NCI-H345 treated with DMSO at 0.1 percent for 48 hours (cell line): ENCODE results near the gene HDDC2.
A peak's percentile ranks its signal among the peaks of the same experiment; 100 is the strongest.

ENCODE experiments used
- DNase-seq: peaks from one replicate; lab custom pipeline; 2025; ENCODE audit not compliant: unreplicated experiment; lab: John Stamatoyannopoulos, UW

Gene HDDC2

DNA sequence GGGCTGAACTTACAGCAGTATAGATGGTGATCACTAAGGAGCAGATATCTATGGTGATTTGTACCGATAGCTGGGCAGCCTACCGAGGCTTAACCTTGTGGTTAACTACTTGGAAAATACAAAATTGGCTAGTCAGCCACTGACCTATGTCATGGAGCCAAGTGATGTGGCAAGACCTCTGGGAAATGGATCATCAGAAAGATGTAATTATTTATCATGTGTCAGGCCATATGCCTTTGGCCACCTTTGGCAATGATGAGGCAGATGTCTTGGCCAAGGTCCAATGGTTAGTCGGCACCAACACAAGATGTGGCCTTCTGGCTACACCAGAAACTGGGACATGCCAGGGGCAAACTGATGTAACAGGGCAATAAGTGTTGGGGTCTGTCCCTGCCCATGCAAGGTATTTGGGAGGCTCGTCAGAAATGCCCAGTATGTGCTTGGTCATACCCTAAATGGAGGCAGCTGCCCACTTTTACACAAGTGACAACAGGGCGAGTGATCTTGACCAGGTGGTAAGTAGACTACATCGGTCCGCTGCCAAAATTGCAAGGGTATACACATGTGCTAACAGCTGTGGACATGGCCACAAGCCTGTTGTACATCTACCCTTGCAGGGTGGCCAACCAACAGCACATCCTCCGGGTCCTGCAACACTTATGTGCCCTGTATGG, 30.1 kb downstream of the HDDC2 start:
- no peak for DNase-seq

DNA sequence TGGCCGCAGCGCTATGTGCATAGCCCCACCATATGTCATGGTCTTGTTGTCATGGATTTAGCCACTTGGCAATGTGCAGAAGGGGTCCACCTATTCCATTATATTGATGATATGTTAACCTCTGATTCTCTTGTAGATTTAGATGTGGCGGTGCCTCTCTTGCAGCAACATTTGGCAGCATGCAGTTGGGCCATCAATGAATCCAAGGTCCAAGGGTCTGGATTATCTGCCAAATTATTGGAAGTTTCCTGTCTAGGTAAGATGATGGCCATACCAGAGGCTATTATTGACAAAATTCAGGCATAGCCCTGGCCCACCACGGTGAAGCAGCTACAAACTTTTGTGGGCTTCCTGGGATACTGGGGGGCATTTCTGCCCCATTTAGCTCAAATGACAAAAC, 31.4 kb downstream of the HDDC2 start:
- DNase-seq: no peak

DNA sequence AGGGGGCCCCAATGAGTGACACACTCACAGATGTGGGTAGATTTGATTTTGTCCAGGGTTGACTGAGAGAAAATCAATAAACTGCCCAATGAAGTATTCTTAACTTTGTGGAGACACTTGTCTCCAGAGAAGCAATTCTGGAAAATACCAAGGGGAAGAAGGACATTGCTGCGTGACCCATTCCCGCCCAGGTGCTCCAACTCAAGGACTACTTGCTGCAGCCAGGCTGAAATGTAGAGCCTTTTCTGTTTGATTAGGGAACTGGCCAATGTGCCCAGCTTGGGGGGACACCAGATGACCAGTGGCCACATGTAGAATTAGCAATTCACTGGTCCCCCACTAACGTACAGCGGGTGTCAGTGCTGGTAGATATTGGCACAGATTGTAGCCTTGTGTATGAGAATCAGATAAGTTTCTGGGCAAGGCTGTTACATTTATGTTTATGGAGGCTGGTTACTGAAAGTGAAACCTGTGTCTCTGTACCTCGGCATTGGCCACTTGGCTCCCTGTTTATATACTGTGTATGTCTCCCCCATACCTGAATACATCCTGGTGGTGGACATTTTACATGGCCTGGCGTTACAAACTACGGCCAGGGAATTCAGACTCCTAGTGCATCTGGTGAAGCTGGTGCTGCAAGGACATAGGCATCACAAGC, 32.3 kb downstream of the HDDC2 start:
- DNase-seq: no peak

DNA sequence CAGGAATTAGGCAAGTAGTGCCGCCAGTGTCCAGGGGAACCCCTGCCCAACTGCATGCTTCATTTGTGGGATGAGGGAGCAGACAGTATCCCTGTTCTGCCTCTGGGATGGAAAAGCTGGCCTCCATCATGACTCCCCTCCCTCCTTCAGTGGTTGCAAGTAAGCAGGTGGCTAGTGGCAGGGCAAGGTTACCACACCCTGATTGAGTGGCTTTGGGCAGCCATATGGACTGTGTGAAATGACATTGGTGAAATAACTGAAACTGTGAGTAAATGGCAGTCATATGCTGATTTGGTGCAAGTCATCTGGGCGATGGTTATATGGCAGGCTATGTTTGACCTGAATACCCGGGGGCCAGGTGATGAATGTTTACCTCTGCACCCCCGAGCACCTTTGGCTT, 33.0 kb downstream of the HDDC2 start:
- no peak for DNase-seq

DNA sequence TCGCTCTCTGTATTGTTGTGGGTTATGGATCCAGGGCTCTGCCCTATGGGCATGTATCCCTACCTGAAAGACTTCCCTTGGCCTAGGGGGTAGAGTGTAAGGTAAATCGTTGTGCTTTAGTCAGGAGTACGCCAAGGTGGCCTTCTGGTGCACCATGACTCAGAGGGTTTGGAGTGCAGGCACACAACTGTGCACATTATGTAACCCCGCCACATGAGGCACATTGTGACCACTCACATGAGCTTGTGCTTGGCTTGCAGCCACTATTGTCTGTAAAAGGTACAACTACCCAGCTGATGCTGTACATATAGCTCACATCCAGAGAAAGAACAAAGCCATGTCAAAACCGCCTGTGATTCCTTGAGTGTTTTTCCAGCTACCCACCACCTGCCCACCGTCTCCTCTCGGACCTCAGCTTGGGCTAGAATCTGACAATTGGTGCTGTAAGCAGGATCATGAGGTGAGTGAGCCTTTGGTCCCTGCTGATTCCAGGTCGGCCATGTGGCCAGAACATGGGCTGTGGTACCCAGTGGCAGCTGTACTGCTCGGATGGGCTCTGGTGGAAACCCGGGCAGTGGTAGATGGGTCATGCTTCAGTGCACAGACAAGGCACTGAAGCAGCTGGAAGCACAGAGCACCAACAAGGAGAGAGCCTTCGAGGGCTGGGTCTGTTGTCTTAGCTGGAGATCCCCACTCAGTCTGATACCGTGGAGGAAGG, 33.8 kb downstream of the HDDC2 start:
- DNase-seq: peak; percentile 60

DNA sequence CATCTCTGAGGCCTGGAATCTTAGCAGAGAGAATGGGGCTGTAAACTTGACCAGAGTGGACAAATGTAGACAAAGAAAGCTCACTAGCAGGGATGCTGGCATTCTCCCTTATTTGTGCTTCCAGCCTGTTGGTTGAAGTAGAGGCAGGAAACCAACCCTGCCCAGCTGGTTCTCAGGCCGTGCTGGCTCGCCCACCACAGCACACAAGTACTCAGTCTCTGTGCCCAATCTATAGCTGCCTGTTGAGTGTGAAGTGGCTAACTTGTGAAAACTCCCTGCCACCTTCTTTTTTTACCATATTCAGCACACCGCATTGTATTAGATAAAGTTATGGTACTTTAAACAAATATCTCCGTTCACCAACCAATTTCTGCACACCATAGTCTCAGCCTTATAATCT, 37.3 kb downstream of the HDDC2 start:
- DNase-seq: no peak

DNA sequence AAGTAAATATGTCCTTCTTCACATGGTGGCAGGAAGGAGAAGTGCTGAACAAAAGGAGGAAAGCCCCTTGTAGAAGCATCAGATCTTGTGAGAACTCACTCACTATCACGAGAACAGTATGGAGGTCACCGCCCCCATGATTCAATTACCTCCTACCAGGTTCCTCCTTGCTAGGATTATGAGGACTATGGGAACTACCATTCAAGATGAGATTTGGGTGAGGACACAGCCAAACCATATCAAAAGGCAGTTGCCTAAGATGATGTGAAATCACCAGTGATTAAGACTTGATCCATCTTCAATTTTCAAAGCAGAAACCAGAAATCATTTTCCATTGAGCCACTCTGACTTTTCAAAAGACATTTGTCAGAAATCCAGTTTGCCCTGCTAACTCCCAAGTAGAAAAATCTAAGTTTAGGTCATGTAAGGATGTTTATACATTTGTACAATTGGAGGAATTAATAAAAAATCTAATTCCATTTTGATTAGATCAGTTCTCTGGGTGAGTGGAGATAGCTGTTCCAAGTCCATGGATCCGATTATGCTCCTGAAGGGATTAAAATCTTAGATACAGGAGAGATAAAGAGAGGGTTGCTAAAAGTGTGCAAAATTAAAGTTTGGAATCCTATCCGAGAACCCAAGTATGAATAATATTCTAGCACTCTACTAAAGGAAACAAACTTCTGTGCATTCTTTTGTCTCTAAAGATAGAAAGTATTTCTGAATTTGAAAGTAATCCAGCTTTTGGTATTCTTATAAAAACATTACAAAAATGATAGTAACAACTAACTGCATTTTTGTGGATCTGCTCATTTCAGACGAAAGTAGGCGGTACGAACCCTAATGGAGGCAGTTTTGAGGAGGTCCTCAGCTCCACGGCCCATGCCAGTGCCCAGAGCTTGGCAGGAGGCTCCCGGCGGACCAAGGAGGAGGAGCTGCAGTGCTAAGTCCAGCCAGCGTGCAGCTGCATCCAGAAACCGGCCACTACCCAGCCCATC, 39.5 kb downstream of the HDDC2 start:
- DNase-seq: no peak

DNA sequence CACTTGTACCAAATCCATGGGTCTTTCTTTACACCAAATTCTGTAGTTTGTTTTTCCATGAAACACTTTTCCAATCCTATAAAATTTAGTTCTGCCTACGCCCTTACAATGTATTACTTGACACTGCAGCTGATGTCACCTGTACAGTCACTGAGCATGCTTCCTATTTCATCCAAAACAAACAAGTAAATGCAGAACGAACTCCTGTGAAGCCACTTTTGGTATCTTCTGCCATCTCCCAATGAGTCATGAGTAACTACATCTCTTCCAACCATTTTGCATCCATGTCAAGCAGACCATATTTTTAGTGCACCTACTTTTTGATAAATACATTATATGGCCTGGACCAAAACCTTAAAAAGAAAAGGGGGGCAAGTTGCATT, 42.4 kb downstream of the HDDC2 start:
- DNase-seq: no peak

DNA sequence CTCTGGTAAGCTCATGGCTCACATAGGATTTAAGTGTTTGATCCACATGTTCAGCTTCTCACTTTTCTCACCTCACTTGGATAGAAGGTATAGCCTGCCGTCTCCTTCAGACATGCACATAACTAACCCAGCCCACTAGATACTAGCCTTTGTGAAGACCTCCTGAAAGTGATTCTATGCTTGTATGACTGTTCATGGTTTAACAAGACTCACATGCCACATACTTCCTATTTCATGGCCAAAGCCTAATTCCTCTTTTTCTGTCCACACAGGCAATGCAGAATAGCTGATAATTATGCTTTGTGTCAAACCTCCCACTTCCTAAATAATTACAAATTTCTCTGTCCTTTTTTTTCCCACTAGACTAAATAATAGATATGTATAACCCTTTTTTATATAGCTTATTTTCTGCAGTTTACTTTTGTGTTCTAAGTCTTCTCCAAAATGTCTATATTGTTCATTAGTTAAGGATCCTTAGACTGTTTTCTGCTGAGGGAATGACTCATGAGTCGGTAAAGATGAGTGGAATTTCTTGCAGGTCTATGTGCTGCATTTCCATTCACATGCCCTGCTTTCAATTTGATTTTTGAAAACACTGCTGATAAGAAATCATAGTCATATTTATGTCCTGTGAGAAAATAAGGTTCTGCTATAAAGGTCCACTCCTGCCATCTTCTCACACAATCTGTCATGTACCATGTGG, 43.0 kb downstream of the HDDC2 start:
- no peak for DNase-seq

DNA sequence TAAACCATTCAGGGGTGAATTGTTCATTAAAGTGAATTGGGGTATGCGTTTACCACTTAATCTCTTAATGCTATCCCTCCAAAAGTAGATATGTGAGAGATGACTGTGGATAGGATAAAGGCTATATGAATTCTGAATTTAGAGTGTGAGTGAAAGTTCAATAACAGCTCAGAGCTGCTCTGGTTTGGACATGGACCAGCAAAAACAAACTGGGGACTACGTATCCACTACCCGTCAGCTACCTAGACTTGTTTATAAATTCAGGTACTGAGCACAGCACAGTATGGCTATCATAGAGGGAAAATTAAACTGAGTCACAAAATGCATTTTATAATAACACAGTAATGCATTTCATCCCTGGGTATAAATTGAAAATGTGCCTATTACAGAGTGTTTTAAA, 44.4 kb downstream of the HDDC2 start:
- no peak for DNase-seq

DNA sequence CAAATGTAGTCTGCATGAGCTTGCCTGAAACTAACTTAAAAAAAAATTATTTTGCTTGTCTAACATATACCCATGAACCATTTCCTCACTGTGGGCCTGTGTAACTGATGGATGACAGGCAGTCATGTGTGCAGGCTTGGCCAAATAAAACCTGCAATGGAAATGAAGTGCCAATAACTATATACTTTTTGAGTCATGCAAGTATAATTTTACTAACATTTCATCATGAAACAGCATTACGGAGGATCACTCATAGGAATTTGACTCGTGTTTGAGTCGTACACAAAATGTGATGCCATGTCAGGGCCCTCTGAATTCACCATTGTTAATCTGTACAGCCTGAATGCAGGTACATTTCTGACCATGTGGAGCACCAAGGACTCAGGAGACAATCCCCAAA, 46.6 kb downstream of the HDDC2 start:
- DNase-seq: no peak

DNA sequence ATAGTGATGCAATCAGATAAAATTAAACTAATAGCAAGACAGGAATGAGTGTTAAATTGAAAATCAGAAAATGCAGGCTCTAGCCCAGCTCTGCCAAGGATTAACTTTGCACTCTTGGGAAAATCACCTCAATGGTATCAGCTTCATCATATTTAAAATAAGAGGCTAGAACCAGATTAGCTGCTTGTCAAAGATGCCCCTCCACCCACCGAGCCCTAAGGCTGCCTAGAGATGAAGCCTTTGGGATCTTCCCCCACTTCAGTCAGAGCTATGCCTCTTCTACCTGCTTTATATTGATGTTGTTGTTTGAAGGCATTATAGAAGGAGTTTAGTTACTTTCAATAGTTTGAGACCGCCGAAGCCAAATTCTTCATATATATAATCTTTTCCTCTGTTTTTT, 47.4 kb downstream of the HDDC2 start:
- no peak for DNase-seq

DNA sequence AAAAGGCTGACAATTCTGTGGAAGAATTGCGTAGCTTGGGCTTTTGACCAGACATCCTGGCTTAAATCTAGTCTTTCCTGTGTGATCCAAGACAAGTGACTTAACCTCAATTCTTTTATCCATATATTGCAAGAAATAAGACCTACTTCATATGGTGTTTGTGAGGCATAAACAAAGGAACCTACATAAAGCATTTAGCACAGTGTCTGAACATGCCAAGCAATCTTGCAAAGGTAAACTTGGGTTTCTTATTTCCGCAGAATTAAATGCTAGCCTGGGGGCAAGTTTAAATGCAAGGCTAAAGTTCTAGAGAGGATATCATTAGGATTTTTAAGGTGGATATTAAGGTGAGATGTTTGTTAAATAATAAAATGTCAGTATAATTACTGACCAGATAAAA, 47.9 kb downstream of the HDDC2 start:
- DNase-seq: no peak

DNA sequence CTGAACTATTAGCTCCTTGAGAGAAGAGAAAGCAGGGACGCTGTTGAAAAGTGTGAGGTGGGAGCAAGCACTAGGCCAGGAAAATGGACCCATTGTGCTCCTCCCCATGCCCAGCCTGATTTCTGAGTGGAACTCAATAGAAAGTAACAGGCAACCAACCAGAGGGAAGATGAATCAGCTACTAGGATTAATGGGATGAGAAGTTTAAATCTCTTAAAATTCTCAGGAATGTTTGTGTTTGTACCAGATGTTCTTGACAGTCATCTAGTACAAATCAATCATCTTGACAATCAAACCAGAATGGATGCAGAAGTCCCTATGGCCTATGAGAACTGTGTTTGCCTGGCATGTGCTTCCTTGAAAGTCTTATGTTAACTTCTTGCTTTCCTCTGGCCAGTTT, 48.9 kb downstream of the HDDC2 start:
- no peak for DNase-seq

DNA sequence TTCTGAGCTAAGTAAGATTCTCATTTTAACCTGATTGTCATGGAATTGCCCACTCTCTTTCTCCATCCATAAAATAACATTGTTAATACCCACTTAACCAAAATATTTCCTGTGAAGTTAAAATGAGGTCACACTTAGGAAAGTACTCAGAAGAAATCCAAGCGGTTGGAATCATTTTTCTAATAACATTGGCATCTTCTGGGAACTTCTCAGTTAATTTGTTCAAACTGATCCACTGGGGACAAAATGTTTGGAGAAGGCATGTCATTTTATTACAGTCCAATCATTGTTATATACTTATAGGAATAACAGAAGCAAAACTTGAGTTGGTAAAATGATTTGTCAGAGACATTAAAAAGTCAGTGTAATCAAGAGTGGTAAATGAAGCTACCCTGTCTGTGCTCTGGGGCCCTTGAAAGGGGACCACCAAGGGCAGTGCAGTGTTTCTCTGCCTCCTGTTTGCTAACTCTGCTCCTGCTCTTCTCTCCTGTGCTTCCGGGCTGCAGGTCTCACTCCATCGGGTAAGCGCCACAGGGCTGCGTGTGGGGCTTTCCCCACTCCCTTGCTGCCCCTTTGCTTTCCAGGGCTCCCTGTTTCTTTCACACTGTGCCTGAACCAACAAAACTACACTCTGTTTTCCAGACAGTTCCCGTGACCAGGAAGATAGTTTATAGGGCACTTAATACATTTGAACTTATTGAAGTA, 50.1 kb downstream of the HDDC2 start:
- DNase-seq: no peak

DNA sequence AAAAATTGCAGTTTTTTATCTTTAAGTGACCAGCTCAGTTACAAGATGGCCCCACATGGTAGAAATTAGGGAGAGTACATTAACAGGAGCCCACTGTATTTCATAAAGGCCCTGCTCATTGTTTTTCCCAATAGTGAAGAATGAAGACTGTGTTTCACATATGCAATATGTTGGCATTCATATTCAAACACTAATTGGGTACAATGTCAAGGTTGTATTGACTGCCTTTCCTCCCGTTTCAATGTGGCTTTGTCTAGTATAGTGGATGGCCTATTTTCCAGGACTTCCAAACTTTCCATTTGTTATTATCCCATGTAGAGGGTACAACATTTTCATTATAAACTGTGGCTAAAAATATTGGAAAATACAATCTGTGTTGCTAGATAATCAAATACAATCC, 51.3 kb downstream of the HDDC2 start:
- no peak for DNase-seq

DNA sequence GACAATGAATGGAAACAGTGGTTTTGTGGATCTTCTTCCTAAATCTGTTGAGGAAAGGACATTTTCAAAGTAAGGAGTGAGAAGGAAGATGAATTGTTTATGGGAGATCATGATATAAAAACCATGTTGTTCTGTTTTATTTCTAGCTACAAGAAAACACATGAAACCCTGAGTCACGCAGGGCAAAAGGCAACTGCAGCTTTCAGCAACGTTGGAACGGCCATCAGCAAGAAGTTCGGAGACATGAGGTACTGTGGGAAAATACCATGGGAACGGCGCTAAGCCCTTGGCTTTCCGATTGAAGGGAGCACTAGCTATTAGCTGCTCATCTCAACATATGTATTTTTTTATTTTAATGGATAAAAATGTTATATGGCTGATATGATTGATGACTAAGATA, 53.6 kb downstream of the HDDC2 start:
- DNase-seq: no peak

DNA sequence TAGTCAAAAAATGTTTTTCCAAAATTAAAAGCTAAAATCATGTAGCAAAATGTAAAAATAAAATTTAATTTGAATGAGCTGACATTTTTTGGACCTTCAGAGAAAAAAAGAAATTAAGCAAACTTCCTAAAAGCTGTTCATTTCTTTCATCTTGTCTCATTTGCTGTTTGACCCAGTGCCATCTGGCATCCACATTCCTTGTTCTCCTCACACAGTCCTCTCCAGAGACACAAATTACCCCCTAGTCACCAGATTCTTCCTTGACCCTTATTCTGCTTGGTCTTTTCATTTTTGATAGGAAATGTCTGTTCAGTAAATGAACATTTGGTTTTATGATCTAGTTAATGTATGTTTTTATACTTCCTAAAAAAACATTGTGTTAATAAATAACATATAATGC, 55.2 kb downstream of the HDDC2 start:
- no peak for DNase-seq

DNA sequence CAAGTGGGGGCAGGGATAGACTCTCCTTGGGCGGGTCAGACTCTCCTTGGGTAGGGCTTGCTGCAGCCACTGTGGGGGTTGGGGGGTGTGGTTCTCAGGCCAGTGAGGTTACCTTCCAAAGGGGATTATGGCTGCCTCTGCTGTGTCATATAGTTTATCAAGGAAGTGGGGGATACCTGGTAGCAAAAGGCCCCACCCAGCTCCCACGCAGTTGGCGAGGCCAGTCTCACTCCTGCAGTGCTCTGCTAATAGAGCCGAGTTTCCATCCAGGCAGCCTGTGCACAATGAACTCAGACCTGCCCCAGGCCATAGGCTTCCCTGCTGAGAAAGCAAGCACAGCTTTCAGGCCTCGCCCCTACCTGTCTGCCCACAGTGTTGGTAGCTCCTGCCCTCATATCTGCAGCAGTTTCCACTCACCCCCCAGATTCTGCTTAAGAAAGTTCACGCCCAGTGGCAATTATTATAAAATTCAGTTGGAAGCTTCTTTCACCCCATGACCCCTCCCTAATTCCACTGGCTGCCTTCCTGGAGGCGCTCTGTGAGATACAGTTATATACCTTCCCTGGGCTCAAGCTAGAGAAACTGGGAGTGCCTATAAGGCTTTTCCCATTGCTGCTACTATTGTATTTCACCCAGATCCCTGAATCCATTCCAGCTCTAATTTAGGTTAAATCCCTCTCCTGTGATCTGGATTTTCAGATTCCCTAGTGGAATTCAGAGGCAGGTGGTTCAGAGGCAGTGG, 56.1 kb downstream of the HDDC2 start:
- no peak for DNase-seq
